GM19463 (cell line): ENCODE measurements around the gene SLCO4A1.
"Not testable (repeated sequence)": the region's sequence is repeated elsewhere in the genome, so short reads cannot be mapped to it uniquely, and the experiment has no call there.

Experiments
- ATAC-seq: cut with Tn5 transposase; IDR thresholded peaks from one replicate; pipeline ENCODE4 v1.9.1; 2021; ENCODE audit warnings: mild to moderate bottlenecking, moderate library complexity; ENCODE audit not compliant: unreplicated experiment

Gene SLCO4A1

DNA sequence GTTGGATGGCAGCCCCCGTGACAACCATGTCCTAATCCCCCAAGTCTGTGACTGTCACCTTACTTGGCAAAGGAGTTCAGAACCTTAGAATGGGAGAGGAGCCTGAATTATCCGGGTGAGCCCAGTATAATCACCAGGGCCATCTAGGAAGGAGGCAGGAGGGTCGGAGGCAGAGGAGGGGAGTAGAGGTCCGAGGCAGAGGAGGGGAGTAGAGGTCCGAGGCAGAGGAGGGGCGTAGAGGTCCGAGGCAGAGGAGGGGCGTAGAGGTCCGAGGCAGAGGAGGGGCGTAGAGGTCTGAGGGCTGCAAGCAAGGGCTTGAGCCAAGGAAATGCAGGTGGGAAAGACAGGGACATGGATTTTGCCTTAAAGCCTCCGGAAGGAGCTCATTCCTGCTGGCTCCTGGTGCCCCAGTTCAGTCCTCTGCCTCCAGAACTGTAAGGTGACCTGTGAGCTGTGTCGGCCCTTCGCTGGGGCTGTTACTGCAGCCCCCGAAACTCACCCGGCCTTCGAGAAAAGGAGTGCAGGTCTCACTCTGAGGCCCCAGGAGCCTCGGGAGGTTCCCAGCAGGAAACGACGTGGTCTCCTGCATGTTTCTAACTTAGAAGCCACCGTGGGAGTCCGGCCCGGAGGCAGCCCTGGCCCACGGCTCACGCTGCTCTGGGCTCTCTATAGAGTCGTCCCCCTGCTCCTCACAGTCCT lies 20.0 kb upstream of the SLCO4A1 start:
- ATAC-seq = no peak

DNA sequence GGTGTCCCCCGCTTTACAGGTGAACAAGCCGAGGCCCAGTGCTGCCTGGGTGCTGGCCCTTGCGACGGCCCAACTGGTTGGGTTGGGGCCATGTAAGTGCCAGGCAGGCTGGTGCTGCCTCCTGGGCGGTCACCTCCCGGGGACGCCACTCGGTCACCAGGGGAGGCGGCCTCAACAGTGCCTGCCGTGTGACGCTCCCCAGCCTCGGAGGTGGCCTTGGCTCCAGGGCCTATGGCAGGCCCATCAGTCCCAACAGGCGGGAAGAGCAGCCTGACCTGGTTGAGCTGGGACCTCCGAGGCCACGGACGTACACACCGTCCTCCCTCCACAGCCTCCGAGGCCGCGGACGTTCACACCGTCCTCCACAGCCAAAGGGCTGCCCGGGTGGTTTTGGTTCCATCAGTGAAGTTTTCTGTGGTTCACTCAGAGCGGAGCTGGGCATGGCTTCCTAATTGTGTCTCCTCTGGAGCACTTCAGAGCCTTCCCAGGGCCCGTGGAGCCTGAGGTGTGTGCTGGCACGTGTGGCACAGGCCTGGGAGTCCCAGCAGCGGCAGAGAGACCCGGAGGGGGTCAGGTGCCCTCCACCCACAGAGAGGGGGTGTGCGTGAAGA lies 19.3 kb upstream of the SLCO4A1 start:
- no peak for ATAC-seq

DNA sequence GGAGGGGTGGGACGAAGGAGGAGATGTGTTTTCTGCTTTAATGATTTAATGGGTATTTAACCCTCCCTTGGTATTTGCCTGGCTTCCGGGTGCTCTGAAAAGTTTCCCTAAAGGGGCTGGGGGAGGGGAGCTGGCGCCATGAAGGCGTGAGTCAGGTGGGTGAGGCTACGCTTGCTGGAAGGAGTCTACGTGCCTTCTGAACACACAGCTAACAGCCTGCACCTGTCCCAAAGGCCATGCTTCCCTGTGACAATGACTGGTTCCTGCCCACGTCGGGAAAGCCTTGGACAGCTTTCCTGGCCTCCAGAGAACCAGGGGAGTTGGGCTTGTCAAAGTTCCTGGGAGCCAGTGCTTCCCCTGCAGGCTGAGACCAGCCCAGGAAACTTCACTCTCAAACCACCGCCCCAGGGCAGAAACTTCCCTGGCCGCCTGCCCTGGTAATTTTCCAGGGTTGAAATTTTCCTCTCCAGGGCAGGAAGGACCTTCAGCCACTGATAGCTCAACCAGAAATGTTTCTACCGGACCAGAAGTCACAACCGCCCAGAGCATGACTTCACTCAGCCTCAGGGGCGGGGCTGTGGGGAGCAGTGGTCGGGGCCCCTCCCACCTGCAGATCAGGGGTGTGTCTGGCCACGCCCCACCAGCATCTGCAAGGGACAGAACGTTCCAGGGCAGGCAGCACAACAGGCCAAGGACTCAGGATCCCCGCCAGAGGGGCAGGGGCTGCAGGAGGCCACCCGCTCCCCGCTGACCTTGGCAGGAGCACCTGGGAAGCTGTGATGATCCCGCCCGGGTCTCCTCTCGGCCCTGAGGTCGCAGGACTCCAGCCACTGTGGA lies 18.6 kb upstream of the SLCO4A1 start:
- peak; percentile 85 for ATAC-seq

DNA sequence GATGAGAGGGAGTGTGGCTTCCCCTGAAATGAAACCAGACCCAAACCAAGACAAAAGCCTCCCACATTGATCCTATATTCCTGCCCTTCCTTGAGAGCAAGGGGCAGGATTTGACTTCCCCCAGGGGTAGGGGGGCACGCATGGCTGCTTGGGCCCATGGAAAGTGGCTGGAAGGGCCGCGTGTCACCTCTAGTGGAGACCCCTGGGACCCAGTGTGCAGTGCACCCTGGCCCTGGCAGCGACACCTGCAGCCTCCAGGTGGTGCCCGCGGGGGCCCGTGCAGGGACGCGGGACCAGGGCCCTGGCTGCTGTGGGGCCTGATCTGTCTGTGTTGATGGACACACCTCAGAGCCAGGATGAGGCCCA lies 18.0 kb upstream of the SLCO4A1 start:
- ATAC-seq = peak; percentile 32

DNA sequence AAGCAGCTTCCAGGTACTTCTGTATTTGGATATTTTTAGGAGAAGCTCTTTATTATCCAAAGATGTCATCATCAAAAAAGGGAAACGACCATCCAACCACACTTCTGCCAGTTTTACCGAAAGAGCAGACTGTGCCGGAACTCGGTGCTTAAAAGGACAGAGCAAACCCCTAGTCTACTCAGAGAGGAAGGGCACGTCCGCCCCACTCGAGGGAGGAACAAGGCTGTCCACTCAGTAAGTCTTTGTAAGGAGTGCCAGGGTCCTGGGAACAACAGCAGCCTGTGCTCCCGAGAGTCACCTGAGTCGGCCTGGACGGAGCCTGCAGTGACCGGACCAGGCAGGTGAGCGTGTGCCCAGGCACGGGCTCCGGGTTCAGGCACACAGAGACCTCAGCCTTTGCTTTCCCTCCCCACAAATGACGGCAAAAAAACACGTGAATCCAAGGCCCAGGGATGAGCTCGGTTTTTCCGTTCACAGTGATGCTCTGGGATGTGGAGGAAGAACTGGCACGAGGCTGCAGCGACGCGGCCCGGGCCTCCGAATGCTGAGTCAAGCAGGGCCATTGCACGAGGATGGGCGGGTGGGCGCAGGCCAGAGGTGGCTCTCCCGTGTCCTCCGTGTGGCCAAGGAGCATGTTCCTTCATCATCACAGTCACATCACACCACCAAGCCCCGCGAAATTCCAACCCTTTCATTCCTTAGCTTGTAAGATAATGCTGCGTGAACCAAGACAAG lies 17.4 kb upstream of the SLCO4A1 start:
- ATAC-seq = no peak

DNA sequence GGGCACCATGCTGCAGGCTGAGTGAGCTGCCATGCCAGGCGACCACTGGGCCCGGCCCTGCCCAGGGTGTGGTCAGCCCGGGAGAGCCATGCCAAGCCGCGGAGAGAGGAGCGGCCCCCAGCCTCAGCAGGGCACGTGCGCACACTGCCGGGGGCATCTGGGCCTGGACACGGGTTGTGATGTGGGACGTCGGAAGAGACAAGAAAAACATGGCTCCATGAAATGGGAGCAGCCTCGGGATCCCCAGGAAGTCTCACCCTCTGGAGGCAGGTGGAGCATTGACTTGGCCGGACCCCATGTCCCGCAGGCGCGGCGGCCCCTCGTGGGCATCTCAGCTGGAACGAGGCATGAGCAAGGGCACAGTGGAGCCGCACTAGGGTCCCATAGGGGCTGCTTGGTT lies 16.8 kb upstream of the SLCO4A1 start:
- ATAC-seq = no peak

DNA sequence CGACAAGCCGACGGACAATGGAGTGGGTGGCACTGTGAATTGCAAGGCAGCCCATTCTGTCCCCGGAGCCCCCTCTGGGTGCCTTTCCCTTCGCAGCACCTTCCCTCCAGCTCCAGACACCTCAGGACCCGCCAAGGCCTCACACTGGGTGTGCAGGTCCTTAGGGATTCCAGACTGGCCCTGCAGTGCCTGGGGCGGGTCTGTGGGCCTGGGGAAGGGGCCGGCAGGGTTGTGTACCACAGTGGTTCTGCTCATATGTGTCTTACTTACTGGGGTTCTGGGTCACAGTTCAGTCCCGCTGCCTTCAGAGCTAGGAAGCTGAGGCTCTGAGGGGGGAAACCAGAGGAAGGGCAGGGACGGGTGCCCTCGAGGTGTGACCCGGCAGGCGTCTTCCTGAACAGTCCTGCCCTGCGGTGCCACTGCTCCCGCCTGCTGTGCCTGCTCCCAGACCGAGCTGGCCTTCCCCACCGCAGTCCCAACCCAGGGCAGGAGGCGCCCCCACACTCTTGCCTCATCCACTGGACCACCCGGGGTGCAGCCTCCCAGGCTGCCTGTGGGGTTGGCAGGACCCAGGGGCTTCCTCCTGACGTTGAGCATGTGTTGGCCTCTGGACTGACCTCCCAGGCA lies 16.3 kb upstream of the SLCO4A1 start:
- no peak for ATAC-seq

DNA sequence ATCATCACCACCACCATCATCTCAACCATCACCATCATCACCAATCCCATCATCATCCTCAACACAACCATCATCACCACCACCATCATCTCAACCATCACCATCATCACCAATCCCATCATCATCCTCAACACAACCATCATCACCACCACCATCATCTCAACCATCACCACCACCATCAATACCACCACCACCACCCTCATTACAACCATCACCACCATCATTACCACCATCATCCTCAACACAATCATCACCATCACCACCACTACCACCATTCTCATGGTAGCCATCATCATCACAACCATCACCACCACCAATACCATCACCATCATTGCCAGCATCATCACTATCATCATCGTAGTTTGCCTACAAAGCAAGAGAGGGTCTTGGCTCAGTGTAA lies 14.9 kb upstream of the SLCO4A1 start:
- ATAC-seq = not testable (repeated sequence)

DNA sequence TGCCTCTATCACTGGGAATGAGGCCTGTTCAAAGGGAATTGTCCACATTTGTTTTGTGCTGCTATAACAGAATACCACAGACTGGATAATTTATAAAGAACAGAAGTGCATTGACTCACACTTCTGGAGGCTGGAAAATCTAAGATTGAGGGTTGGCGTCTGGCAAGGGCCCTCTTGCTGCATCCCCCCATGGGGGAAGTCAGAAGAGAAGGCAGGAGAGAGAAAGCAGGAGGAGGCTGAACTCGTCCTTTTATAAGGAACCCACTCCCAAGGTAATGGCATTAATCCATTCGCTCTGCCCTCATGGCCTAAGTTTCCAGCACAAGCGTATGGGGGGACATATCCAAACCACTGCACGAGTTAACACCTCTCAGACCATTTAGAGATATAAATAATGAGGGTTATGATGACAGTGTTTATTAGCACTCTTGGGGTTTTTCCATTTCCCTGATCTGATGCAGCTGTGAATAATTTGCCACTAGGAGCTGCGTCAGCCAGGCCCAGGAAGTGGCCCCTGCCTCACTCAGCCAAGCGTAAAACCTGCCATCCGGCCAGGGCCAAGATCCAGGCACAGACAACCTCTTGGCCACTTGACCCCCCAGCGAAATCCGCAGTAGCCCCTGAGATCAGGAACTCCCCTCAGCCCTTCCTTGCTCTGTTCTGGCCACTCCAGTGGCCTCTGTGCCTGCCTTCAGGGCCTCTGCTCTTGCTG lies 14.2 kb upstream of the SLCO4A1 start:
- ATAC-seq = no peak

DNA sequence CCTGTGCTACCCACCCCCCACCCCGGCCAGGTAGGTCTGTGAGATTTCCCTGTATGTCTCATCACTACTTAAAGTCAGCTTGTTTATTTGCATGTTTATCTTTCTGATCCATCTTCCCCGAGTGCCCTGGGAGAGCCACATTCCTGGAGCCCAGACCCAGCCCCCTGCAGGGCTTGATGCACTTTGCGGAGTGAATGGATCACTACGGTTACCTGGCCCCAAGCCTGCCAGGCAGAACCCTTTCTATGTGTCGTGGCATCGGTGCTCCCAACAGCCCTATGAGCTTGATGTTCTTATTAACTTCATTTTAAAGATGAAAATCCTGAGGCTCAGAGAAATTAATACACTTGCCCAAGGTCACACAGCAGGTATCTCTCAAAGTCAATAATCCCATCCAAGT lies 13.6 kb upstream of the SLCO4A1 start:
- ATAC-seq = no peak

DNA sequence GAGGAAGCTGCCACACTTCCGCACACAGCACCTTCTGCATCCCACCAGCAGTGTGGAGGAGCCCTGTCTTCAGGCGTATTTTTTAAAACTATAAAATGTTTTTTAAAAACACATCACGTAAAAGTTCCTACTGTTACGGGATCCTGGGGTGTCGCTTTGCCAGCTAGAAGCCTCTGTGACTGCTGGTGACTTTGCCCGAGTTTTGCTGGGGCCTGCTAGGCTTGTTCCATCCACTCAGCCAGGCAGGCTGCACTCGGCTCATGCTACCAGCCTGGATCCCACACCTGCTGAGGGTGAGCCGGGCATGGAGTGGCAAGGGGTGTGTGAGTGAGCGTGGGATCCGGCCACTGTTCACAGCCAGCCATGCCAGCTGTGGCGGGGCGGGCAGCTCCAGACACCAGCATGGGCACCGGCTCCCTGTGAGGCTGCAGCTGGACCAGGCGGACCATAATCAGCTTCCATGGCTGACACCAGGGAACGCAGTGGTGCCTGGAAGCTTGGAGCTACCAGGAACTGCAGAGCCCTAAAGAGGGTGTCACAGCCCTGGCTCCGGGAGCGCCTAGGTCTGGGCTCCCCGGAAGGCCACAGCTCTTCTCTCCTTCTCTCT lies 12.3 kb upstream of the SLCO4A1 start:
- ATAC-seq = no peak

DNA sequence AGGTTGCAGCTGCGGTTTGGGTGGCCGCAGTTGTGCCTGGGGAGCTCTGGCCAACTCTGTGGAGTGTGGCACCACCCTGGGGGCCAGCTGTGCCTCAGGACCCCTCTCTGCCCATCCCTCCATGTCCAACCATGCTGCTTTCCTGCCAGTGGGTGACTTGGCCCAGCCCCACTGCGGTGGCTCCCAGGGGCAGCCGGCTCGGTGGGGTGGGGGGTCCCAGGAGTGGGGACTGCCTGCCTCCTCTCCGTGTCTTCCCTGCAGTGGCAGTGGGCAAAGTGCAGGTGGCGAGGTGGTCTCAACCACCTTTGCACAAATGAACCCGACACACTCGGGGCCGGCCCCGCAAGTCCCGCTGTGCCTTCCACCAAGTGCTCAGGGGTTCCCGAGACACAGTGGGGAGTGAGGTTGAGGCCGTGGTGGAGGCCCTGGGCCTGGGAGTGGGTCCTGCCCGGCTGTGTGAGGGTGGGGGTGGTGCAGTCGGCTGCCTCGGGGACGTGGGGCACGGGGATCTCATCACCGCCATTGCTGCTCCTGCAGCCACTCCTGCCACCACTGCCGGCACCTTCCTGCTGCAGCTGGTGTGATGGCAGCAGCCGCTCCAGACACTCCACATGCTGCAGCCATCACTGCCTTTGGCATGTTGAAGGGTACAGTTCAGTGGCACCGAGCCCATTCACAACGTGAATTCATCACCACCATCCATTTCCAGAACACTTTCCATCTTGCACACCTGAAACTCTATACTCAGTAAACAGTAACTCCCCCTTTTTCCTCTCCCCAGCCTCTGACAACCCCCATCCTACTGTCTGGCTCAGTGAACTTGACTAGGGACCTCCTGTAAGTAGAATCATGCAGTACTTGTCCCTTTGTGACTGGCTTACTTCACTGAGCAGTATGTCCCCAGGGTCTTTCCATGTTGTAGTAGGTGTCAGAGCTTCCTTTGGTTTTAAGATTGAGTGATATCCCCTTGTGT lies 10.7 kb upstream of the SLCO4A1 start:
- no peak for ATAC-seq

DNA sequence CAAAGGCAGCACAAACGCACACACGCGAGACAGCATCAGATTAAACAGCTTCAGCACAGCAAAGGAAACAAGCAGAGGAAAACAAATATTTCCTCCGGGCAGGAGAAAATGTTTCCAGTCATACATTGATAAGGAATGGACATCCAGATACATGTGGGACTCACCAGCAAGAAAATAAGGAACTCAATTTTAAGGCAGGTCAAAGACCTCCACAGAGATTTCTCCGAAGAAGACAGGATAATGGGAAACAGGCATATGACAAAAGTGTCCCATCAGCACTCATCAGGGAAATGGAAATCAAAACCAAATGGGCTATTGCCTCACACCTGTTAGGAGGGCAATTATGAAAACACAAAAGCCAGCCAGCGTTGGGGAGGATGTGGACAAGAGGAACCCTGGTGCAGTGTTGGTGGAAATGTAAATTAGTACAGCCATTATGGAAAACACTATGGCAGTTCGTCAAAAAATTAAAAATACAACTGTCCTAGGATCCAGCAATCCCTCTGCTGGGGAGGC lies 9.7 kb upstream of the SLCO4A1 start:
- no peak for ATAC-seq

DNA sequence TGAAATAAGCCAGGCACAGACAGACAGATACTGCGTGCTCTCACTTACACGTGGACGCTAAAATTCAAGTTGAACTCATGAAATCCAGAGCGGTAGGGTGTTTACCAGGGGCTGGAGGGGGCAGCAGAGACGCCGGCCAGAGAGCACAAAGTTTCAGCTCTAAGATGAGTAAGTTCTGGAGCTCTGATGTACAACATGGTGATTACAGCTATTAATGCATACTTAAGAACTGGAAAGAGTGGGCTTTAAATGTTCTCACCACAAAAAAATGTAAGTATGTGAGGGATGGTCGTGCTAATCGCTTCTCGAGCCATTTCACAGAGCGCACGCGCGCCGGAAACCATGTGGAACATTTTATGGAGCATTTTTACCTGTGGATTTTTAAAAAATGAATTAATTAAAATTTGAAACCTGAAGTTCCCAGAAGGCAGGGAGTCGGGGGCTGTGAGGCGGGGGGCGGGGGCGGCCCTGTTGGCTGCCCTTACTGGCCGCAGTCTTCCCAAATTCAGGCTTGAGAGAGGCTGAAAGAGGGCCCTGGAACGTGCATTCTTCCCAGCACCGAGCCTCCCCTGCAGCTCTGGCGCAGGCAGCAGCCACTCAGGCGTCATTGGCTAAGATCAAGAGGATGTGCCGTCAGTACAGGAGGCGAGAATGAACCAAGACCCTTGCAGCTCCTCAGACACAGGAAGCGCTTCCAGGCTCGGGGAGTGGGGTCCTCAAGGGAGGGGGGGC lies 8.5 kb upstream of the SLCO4A1 start:
- ATAC-seq = no peak

DNA sequence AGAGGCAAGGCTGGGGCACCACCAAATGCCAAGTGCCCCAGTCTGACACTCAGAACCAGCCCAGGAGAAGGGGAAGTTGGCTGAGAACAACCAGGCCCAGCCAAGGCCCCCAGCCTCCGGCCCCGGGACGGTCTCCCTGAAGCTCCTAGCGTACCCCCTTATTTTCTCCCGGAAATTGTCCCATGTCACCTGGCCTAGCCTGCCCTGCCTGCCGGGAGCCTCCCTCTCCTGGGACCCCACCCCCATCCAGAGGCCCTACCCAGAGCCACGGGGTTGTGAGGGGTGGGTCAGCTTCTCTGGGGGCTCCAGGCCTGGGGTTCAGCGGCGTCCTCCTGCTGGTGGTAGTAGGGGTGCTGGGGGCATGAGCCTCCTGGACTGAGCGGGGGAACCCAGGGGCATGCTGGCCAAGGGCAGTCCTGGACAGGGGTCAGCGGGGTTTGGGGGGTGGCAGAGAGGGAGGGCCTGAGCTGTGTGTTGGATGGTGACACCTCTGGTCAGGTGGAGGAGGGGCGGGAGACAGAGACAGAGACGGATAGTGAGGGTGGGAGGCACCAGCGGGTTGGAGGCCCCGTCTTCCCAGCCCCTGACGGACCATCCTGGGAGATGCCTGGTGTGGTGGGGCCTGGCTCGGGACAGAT lies 7.9 kb upstream of the SLCO4A1 start:
- ATAC-seq = no peak

DNA sequence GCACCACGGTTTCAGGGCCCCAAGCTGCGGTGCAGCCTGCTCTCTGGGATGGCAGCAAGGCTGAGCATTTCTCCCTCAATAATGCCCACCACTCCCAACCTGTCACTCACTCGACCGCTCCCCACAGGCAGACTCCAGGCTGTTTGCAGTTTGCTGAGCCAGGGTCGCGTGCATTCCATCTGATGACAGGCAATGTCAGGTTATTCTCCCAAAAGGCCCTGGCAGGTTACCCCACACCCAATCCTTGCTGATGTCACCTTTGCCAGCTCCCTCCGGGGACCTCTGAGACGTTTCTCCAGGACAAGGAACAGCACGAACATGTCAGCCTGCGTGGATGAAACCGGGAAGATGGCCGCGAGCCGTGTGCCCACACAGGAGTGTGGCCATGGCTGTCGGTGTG lies 7.1 kb upstream of the SLCO4A1 start:
- no peak for ATAC-seq

DNA sequence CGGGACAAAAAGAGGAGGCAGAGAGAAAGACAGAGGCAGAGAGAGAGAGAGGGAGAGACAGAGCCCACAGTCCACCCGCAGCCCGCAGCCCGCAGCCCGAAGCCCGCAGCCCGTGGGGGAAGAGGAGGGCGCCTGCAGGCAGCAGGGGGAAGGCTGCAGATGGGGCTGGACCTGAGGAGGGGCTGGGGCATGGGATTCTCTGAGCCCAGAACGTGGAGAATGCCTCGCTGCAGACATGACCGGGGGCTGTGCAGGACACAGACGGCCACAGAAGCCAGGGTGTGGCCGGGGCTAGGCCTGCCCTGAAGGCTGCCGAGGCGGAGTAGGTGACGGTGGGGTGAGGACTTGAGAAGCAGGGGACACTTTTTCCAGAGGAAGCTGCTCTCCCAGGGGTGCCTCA lies 6.5 kb upstream of the SLCO4A1 start:
- ATAC-seq = no peak
